HepG2 (cell line): ENCODE data around the gene SYT15B. TPM values are rescaled to one million over a fixed set of nuclear protein-coding genes. Genes with fewer than 3 reads are reported as not detected.
A peak's percentile ranks its signal among the peaks of the same experiment; 100 is the strongest.
"Not testable (repeated sequence)": the region's sequence is repeated elsewhere in the genome, so short reads cannot be mapped to it uniquely, and the experiment has no call there.

Experiments used
- ATAC-seq: fragments of 200-7000 bp; cut with Tn5 transposase; 3 replicates; pipeline ENCODE4 v1.9.1; 2020; ENCODE audit warnings: mild to moderate bottlenecking, moderate library complexity
- BruUV-seq: library from RNA; stranded (reverse); fragments of 400-500 nt; replicated peaks from 2 replicates; lab custom pipeline; 2021; lab: Mats Ljungman, UMichigan
- CTCF ChIA-PET: fragments of 300-600 bp; formaldehyde crosslinking; extraction: SDS; loops from one replicate; lab custom pipeline; 2021; ENCODE audit warnings: low total read pairs, inconsistent platforms, low intra/inter-chr PET ratio; lab: Yijun Ruan, JAX
- POLR2A ChIA-PET: fragments of 350-600 bp; sonication (Branson Sonifier 250); formaldehyde crosslinking; loops from one replicate; lab custom pipeline; 2020; ENCODE audit warnings: antibody characterized with exemption, inconsistent platforms; lab: Yijun Ruan, JAX
- DNase-seq: peaks from one replicate; pipeline ENCODE4 v3.0.0-alpha.2; 2015; ENCODE audit warnings: low spot score
- FAIRE-seq: peaks from 3 replicates; lab custom pipeline; 2011; peaks lifted over from hg19 to GRCh38; lab: Jason Lieb, UNC
- H2AFZ ChIP-seq: one replicate; pipeline ENCODE4 v1.6.1; 2011; ENCODE audit warnings: low read length, inconsistent platforms
- H3K27ac ChIP-seq: fragments of 300-600 bp; 3 replicates; pipeline ENCODE4 v1.8.0; 2011; ENCODE audit warnings: mixed run types, mild to moderate bottlenecking, mixed read lengths, low read length, inconsistent platforms; ENCODE audit not compliant: insufficient read depth; ENCODE audit errors: extremely low read length
- H3K27me3 ChIP-seq, 2 experiments: fragments of 200-600 bp in 1 of 2; 2 replicates in 1 of 2; 3 replicates in 1 of 2; pipeline versions ENCODE4 v1.6.0 to v1.8.0; 2011; ENCODE audit warnings: low read length in 2 of 2, mild to moderate bottlenecking in 2 of 2, moderate library complexity in 2 of 2, inconsistent platforms in 1 of 2; ENCODE audit not compliant: insufficient read depth in 2 of 2, control insufficient read depth in 1 of 2
- H3K36me3 ChIP-seq, 2 experiments: fragments of 200-600 bp in 1 of 2; replicated peaks in 1 of 2; 2 replicates in 1 of 2; 3 replicates in 1 of 2; pipeline versions ENCODE4 v1.5.1 to v1.8.0; 2011; ENCODE audit warnings: low read length in 2 of 2, inconsistent platforms in 1 of 2; ENCODE audit not compliant: insufficient read depth in 2 of 2, control insufficient read depth in 1 of 2
- H3K4me1 ChIP-seq: 2 replicates; pipeline ENCODE4 v1.5.1; 2012; ENCODE audit warnings: low read length, inconsistent platforms; ENCODE audit not compliant: insufficient read depth
- H3K4me2 ChIP-seq: 2 replicates; pipeline ENCODE4 v1.6.0; 2011; ENCODE audit warnings: low read depth, low read length, inconsistent platforms
- H3K4me3 ChIP-seq, 3 experiments: fragments of 200-600 bp in 1 of 3; sonication (generic), shearing (Covaris generic) in 1 of 3; replicated peaks in 1 of 3; 2 replicates each; pipeline ENCODE4 v1.5.1; 2011 to 2016; ENCODE audit warnings: low read length in 3 of 3, inconsistent platforms in 2 of 3, low read depth in 2 of 3, mild to moderate bottlenecking in 2 of 3, control low read depth in 1 of 3, mixed read lengths in 1 of 3; ENCODE audit not compliant: insufficient read depth in 1 of 3
- H3K79me2 ChIP-seq: one replicate; pipeline ENCODE4 v1.6.1; 2011; ENCODE audit warnings: low read length, inconsistent platforms; ENCODE audit not compliant: insufficient read depth
- H3K9ac ChIP-seq: 2 replicates; pipeline ENCODE4 v1.6.0; 2011; ENCODE audit warnings: mild to moderate bottlenecking, low read depth, low read length, inconsistent platforms; ENCODE audit not compliant: insufficient read depth
- H3K9me3 ChIP-seq: 2 replicates; pipeline ENCODE4 v1.5.1; 2012; ENCODE audit warnings: mild to moderate bottlenecking, low read length
- H4K20me1 ChIP-seq: 2 replicates; pipeline ENCODE4 v1.6.0; 2011; ENCODE audit warnings: inconsistent platforms, mild to moderate bottlenecking, low read length, moderate library complexity; ENCODE audit not compliant: insufficient read depth
- ZNF7 ChIP-seq: IDR thresholded peaks from 2 replicates; pipeline ENCODE4 v1.6.1; 2016; ENCODE audit warnings: missing biosample characterization, missing genetic modification reagents
- WGBS: methylation state at CpG from one replicate; pipeline ENCODE4 v1.1.6; 2017; ENCODE audit warnings: low lambda C conversion rate; 5-methylcytosine and 5-hydroxymethylcytosine counted together
- in situ Hi-C: cut with HindIII; loops from 2 replicates; pipeline ENCODE4 v1.10.0; 2017; ENCODE audit warnings: low pct_unique_long_range_greater_than_20kb; ENCODE audit not compliant: extremely low pct_ligation_motif_present
- intact Hi-C: fragments of 100-400 bp; cut with micrococcal nuclease; formaldehyde crosslinking; loops from one replicate; pipeline ENCODE4 v1.10.0; 2022; ENCODE audit not compliant: unreplicated experiment
- polyA plus RNA-seq, 8 experiments: library from polyadenylated mRNA; depleted of rRNA in 3 of 8; stranded (reverse) in 7 of 8; unstranded in 1 of 8; fragments of >200 nt; fragmentation: Illumina TruSeq in 4 of 8; extraction: Trizol in 4 of 8; gene quantifications; 2 replicates each; pipeline versions ENCODE4 v1.2.1 to v1.2.3, GENCODE V29; 2011 to 2016; ENCODE audit warnings: low read depth in 4 of 8, missing spikeins in 1 of 8, mixed read lengths in 1 of 8; ENCODE audit not compliant: insufficient read depth in 1 of 8
- total RNA-seq, 5 experiments: library from RNA; depleted of rRNA; stranded (reverse); fragments of >200 nt; fragmentation: Illumina TruSeq; extraction: Trizol; gene quantifications; 2 replicates each; pipeline ENCODE4 v1.2.3, GENCODE V29; 2016; ENCODE audit warnings: low read depth in 1 of 5

The SYT15B gene
- total and polyA plus RNA-seq, 2 of the 13 experiments (the other 11 are each of a cell fraction or from before 2014, with no cell fraction given), result not detected

DNA sequence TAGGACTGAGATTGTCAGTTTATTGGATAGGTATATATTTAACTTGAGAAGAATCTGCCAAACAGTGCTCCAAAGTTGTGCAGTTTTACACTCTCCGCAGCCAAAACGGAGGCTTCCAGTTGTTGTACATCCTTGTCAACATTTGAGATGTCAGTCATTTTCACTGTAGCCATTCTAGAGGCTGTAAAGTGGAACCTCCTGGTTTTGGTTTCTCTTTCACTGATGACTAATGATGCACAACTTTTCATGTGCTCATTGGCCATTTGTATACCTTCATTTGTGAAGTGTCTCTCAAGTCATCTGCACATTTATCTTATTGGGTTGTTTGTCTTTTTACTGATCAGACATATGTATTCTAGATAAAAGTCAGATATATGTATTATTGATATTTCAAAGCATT, 22.5 kb downstream of the SYT15B start:
- H4K20me1 ChIP-seq, in situ Hi-C loops, H3K27me3 ChIP-seq, intact Hi-C loops, H3K4me2 ChIP-seq, ATAC-seq, H3K9me3 ChIP-seq, H3K4me3 ChIP-seq, DNase-seq, H3K4me1 ChIP-seq, H2AFZ ChIP-seq, H3K9ac ChIP-seq, FAIRE-seq, CTCF ChIA-PET, H3K79me2 ChIP-seq, BruUV-seq, H3K36me3 ChIP-seq, H3K27ac ChIP-seq, POLR2A ChIA-PET: not testable (repeated sequence)
- 74% methylated on average over 2 of the region's 2 CpGs for WGBS
- 0 out of 2 replicates have a peak, but pooled peaks have one; percentile 32 for TF ChIP-seq ZNF7 (CRISPR knock-in tag)

DNA sequence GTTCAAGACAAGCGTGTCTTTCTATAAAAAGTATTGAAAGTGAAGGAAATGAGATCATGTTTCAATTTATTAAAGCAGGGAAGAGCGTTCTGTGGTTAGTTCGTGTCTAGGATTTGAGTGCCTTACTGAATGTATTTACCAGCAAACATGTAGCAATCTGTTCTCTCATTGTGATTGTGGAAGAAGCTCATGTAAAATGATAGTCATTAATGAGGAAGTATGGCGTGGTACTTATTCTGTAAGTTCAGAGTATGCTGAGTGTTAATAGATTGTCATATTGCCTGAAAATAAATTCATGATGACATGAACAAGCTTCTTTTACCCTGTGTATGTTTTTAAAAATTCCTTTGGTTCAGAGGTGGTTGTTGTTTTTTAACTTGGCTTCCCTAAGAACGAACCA, 32.5 kb downstream of the SYT15B start:
- H3K36me3 ChIP-seq, ATAC-seq, POLR2A ChIA-PET, CTCF ChIA-PET, DNase-seq, BruUV-seq, H3K79me2 ChIP-seq, H3K27me3 ChIP-seq, H2AFZ ChIP-seq, H3K4me1 ChIP-seq, H3K9me3 ChIP-seq, FAIRE-seq, H3K4me2 ChIP-seq, H3K27ac ChIP-seq, intact Hi-C loops, in situ Hi-C loops, H3K4me3 ChIP-seq, H4K20me1 ChIP-seq, H3K9ac ChIP-seq: not testable (repeated sequence)
- whole genome bisulfite sequencing, result 100% methylated on average over 1 of the region's 5 CpGs

DNA sequence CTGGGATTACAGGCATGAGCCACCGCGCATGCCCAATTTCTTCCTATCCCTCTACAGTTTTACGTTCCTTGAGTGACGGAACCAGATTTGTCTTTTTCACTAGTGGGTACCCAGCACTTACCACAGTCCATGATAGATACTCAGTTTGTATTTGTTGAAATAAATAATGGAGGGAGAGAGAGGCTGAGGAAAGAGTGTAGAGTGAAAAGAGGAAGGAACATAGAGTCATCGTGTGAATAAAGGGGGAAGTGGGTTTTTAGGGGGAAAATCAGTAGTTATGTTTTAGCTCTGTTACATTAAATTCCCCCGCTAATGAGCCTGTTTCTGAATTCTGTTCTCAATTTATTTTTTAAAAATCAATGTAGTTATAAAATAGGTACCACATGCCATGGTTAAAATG, 37.7 kb downstream of the SYT15B start:
- in situ Hi-C loops, H3K36me3 ChIP-seq, intact Hi-C loops, CTCF ChIA-PET, H3K4me3 ChIP-seq, H3K9ac ChIP-seq, BruUV-seq, DNase-seq, H3K27me3 ChIP-seq, H3K4me2 ChIP-seq, ATAC-seq, H2AFZ ChIP-seq, H3K9me3 ChIP-seq, POLR2A ChIA-PET, H3K4me1 ChIP-seq, H4K20me1 ChIP-seq, H3K27ac ChIP-seq, FAIRE-seq, H3K79me2 ChIP-seq: not testable (repeated sequence)
- no CpG with 5 or more reads among the region's 6 CpGs for WGBS

DNA sequence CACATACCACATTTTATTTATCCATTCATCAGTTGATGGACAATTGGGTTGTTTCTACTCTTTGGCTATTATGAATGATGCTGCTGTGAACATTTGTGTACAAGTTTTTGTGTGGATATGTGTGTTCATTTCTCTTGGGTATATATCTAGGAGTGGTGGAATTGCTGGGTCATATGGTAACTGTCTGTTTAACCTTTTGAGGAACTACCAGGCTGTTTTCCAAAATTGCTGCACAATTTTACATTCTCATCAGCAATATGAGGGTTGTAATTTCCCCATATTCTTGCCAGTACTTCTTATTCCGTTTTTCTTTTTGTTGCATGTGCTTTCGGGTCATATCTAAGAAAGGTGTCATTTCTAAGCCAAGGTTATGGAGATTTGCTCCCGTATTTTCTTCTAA, 38.3 kb downstream of the SYT15B start:
- in situ Hi-C loops, H3K4me1 ChIP-seq, CTCF ChIA-PET, H3K4me3 ChIP-seq, intact Hi-C loops, H4K20me1 ChIP-seq, FAIRE-seq, H3K9me3 ChIP-seq, H3K27ac ChIP-seq, H3K36me3 ChIP-seq, H3K27me3 ChIP-seq, H3K4me2 ChIP-seq, DNase-seq, H2AFZ ChIP-seq, H3K79me2 ChIP-seq, POLR2A ChIA-PET, BruUV-seq, ATAC-seq, H3K9ac ChIP-seq: not testable (repeated sequence)
- no CpG with 5 or more reads among the region's 3 CpGs for WGBS
